ENCODE results near the gene HOXC4. TPM values are rescaled to one million over a fixed set of nuclear protein-coding genes. Genes with fewer than 3 reads are reported as not detected.

HOXC4 gene
- total RNA-seq, 3 donors from 2014 or later, result 1.8 to 2.3 (median 1.9) TPM

DNA sequence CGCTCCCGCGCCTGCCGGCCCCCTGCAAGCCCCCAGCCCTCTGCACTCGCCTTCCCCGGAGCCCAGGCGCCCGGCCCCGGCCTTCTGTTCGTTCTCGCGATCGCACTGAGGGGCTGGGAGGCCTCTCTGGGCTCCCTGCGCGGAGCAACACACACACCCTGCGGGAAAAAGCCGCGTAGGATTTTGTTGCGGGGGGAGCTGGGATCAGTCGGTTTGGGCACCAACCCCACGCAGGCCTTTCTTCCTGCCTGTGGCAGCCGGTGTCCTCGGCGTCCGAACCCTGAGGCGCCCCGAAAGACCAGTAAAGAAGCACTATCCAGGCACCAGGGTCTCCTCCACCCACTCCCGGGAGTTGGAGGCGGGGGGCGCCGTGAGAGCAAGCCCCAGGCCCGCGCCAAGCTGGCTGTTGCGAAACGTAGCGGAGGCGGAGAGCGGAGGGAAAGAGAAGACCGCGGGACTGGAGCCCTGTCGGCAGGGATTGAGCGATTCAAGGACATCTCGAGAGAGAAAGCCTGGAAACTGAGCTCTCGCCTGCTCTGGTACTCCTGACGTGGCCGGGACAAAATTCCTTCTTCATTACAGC is 22.7 kb upstream of the HOXC4 start:
- intact Hi-C loops (cut with DNase I; ENCODE audit: low total_unique reads), result no loop called here
- TF ChIP-seq, protein P1, sequence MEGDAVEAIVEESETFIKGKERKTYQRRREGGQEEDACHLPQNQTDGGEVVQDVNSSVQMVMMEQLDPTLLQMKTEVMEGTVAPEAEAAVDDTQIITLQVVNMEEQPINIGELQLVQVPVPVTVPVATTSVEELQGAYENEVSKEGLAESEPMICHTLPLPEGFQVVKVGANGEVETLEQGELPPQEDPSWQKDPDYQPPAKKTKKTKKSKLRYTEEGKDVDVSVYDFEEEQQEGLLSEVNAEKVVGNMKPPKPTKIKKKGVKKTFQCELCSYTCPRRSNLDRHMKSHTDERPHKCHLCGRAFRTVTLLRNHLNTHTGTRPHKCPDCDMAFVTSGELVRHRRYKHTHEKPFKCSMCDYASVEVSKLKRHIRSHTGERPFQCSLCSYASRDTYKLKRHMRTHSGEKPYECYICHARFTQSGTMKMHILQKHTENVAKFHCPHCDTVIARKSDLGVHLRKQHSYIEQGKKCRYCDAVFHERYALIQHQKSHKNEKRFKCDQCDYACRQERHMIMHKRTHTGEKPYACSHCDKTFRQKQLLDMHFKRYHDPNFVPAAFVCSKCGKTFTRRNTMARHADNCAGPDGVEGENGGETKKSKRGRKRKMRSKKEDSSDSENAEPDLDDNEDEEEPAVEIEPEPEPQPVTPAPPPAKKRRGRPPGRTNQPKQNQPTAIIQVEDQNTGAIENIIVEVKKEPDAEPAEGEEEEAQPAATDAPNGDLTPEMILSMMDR (IDR thresholded peaks at IDR 0.05), result no peak
- TF ChIP-seq POLR2A (IDR thresholded peaks at IDR 0.05) (no peak), POLR2AphosphoS5 (IDR thresholded peaks at IDR 0.05) (peak; percentile 39 to 71 (median 52))
- no peak for DNase-seq (ENCODE audit: low spot score in 2 of 2)
- no peaks in the 10 kb centered on the region for H3K27me3 ChIP-seq
- H3K27ac ChIP-seq, result peak overlapping the region; percentile 84 to 89
- no peaks in the 10 kb centered on the region for H3K36me3 ChIP-seq
- peaks cover 5 to 7% of the 10 kb centered on the region in 2 donors for H3K4me1 ChIP-seq
- peak overlapping the region; percentile 40 to 71 (median 59) for H3K4me3 ChIP-seq
- H3K9me3 ChIP-seq, result no peaks in the 10 kb centered on the region

DNA sequence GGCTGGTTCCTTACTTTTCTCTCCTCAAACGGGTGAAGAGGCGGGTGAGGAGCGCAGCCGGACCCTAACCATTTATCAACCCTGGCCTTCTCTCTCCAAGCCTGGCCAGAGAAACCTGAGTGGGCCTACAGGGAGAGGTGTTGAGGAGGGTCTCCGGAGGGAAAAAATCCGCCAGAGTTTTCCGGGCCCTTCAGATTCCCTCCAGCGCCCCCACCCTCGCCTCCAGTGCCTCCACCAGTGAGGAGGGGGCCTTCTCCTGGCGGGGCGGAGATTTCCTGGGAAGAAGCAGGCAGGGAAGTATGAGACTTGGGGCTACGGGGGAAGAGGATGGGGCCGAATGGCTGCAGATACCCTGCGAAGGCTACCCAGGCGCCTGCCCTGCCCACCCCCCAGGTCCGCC is 22.2 kb upstream of the HOXC4 start:
- H3K9me3 ChIP-seq, result no peaks in the 10 kb centered on the region
- TF ChIP-seq, protein P1 (IDR thresholded peaks at IDR 0.05), result no peak
- TF ChIP-seq POLR2AphosphoS5 (IDR thresholded peaks at IDR 0.05) (no peak), POLR2A (IDR thresholded peaks at IDR 0.05) (no peak)
- DNase-seq (ENCODE audit: low spot score in 2 of 2), result no peak
- H3K36me3 ChIP-seq, result no peaks in the 10 kb centered on the region
- peaks cover 5 to 7% of the 10 kb centered on the region in 2 donors for H3K4me1 ChIP-seq
- H3K27me3 ChIP-seq, result no peaks in the 10 kb centered on the region
- peak overlapping the region; percentile 40 to 71 (median 59) for H3K4me3 ChIP-seq
- peak overlapping the region; percentile 84 to 89 for H3K27ac ChIP-seq
- intact Hi-C loops (cut with DNase I; ENCODE audit: low total_unique reads), result no loop called here

DNA sequence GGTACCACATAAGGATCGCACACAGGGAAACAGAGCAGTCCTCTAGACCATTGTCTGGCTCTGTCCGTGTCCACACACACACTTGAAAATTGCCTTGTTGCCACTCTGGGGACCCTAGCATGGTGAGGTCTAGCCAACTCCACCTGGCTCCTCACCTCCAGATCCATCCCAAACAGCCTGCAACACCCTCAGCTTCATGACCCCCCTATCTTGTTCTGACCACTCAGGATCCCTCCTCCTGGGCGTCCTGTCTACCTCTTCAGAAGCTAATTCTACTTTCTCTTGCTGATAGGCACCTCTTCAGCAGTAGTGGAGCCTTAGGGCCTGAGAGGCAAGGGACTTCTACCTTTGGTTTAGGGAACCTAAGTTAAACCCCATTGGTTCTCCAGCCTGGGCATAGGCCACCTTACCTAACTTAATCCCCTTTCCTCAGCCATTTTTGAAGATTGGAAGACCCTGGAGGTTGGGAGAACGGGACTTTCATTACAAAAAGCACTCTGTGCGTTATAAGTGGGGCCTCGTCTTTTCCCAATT is 21.5 kb upstream of the HOXC4 start:
- Histone ChIP-seq H3K27ac (peak overlapping the region; percentile 84 to 89), H3K36me3 (no peaks in the 10 kb centered on the region), H3K4me1 (peaks cover 5 to 7% of the 10 kb centered on the region in 2 donors), H3K4me3 (peak overlapping the region in 2 of 3 donors; percentile 59 to 73), H3K27me3 (no peaks in the 10 kb centered on the region), H3K9me3 (no peaks in the 10 kb centered on the region)
- intact Hi-C loops (cut with DNase I; ENCODE audit: low total_unique reads), result no loop called here
- TF ChIP-seq, protein P1 (IDR thresholded peaks at IDR 0.05), result no peak
- TF ChIP-seq POLR2AphosphoS5 (IDR thresholded peaks at IDR 0.05), result no peak
- no peak for TF ChIP-seq POLR2A (IDR thresholded peaks at IDR 0.05)
- DNase-seq (ENCODE audit: low spot score in 2 of 2), result no peak

DNA sequence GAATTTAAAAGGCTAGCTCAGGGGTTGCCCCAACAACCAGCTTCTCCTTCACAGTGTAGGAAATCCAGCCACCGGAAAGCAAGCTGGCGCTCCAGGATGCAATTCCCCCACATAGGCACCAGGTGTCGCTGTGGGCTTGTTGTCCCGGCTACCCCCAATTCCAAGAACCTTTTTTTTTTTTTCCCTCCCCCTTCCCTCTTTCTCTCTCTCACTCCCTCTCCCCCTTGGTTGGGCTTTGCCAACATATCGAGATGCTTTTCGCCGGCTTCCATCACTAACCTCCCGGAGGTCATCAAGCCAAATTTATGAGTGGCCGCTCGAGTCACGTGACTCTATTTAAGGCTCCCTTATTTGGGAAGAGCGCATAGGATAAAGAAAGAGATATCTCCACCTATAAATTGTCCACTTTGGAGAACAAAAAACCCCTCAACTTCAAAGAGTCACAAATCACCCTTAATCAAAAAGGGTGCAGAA is 21.0 kb upstream of the HOXC4 start, which contains the start of gene HOXC5:
HOXC5 (plus strand) TSS at position 424 of the 474 bp plus-strand sequence. CDS start 73 bp downstream, outside the sequence.
- intact Hi-C loops (cut with DNase I; ENCODE audit: low total_unique reads), result no loop called here
- peak; percentile 73 to 78 for DNase-seq (ENCODE audit: low spot score in 2 of 2)
- H3K36me3 ChIP-seq, result no peaks in the 10 kb centered on the region
- no peaks in the 10 kb centered on the region for H3K27me3 ChIP-seq
- TF ChIP-seq POLR2A (IDR thresholded peaks at IDR 0.05) (no peak), POLR2AphosphoS5 (IDR thresholded peaks at IDR 0.05) (peak; percentile 7 to 31 (median 28))
- TF ChIP-seq, protein P1 (IDR thresholded peaks at IDR 0.05), result peak; percentile 93 to 98 (median 96)
- H3K4me3 ChIP-seq, result peak within 1 kb of the TSS; percentile 45 to 73 (median 59)
- H3K4me1 ChIP-seq, result peaks cover 5 to 7% of the 10 kb centered on the region in 2 donors
- peak within 1 kb of the TSS; percentile 84 to 89 for H3K27ac ChIP-seq
- H3K9me3 ChIP-seq, result no peaks in the 10 kb centered on the region
